Liver (tissue), 3 donors: ENCODE results near the gene CD6.

Experiments
- EGR1 ChIP-seq, 2 donors: IDR thresholded peaks; 2 replicates each; pipeline ENCODE4 v1.6.1; 2016 to 2018; ENCODE audit warnings: antibody characterized with exemption in 2 of 2, low read depth in 2 of 2
- RAD21 ChIP-seq, 2 donors: IDR thresholded peaks; 2 replicates each; pipeline ENCODE4 v1.6.1; 2016; ENCODE audit warnings: antibody characterized with exemption in 2 of 2, mild to moderate bottlenecking in 2 of 2
- REST ChIP-seq: IDR thresholded peaks from 2 replicates; pipeline ENCODE4 v1.6.1; 2016; ENCODE audit warnings: antibody characterized with exemption, mild to moderate bottlenecking
- RXRA ChIP-seq, 2 donors: IDR thresholded peaks; 2 replicates each; pipeline ENCODE4 v1.6.1; 2017 to 2018; ENCODE audit warnings: antibody characterized with exemption in 2 of 2, mild to moderate bottlenecking in 1 of 2
- TAF1 ChIP-seq: conservative IDR thresholded peaks from 2 replicates; pipeline ENCODE4 v1.6.1; 2016; ENCODE audit warnings: antibody characterized with exemption, mild to moderate bottlenecking
- YY1 ChIP-seq: IDR thresholded peaks from 2 replicates; pipeline ENCODE4 v1.6.1; 2016; ENCODE audit warnings: antibody characterized with exemption, mild to moderate bottlenecking
- TF ChIP-seq, protein P1 (sequence below): fragments of 150-350 bp; IDR thresholded peaks from 2 replicates; pipeline ENCODE4 v1.5.1; 2017; ENCODE audit warnings: improper control_type of control experiment, low read depth, low read length; ENCODE audit not compliant: missing input control
- TF ChIP-seq, protein P2 (sequence below): IDR thresholded peaks from 2 replicates; pipeline ENCODE4 v1.6.1; 2016; ENCODE audit warnings: antibody characterized with exemption
- TF ChIP-seq, protein P3 (sequence below): IDR thresholded peaks from 2 replicates; pipeline ENCODE4 v1.6.1; 2016; ENCODE audit warnings: antibody characterized with exemption
- donor health status: healthy.
- donor health status: healthy.

GRCh38 chr11:61008971-61009370 is 37.5 kb downstream of the CD6 start:
- TF ChIP-seq, protein P1, sequence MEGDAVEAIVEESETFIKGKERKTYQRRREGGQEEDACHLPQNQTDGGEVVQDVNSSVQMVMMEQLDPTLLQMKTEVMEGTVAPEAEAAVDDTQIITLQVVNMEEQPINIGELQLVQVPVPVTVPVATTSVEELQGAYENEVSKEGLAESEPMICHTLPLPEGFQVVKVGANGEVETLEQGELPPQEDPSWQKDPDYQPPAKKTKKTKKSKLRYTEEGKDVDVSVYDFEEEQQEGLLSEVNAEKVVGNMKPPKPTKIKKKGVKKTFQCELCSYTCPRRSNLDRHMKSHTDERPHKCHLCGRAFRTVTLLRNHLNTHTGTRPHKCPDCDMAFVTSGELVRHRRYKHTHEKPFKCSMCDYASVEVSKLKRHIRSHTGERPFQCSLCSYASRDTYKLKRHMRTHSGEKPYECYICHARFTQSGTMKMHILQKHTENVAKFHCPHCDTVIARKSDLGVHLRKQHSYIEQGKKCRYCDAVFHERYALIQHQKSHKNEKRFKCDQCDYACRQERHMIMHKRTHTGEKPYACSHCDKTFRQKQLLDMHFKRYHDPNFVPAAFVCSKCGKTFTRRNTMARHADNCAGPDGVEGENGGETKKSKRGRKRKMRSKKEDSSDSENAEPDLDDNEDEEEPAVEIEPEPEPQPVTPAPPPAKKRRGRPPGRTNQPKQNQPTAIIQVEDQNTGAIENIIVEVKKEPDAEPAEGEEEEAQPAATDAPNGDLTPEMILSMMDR, result no peak
- TF ChIP-seq YY1 (no peak), RXRA (IDR thresholded peaks at IDR 0.05) (no peak), TAF1 (no peak), REST (no peak), EGR1 (IDR thresholded peaks at IDR 0.05; ENCODE audit: low read depth in 2 of 2) (no peak), RAD21 (IDR thresholded peaks at IDR 0.05) (no peak)
- TF ChIP-seq, protein P2, sequence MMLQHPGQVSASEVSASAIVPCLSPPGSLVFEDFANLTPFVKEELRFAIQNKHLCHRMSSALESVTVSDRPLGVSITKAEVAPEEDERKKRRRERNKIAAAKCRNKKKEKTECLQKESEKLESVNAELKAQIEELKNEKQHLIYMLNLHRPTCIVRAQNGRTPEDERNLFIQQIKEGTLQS, result no peak
- TF ChIP-seq, protein P3, sequence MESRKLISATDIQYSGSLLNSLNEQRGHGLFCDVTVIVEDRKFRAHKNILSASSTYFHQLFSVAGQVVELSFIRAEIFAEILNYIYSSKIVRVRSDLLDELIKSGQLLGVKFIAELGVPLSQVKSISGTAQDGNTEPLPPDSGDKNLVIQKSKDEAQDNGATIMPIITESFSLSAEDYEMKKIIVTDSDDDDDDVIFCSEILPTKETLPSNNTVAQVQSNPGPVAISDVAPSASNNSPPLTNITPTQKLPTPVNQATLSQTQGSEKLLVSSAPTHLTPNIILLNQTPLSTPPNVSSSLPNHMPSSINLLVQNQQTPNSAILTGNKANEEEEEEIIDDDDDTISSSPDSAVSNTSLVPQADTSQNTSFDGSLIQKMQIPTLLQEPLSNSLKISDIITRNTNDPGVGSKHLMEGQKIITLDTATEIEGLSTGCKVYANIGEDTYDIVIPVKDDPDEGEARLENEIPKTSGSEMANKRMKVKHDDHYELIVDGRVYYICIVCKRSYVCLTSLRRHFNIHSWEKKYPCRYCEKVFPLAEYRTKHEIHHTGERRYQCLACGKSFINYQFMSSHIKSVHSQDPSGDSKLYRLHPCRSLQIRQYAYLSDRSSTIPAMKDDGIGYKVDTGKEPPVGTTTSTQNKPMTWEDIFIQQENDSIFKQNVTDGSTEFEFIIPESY, result no peak
